Endodermal cell (in vitro differentiated cells): ENCODE data around the gene CCDC33. TPM values are rescaled to one million over a fixed set of nuclear protein-coding genes. Genes with fewer than 3 reads are reported as not detected.

Experiments
- DNase-seq: peaks from one replicate; pipeline ENCODE4 v3.0.0-alpha.2; 2017
- H3K27ac ChIP-seq: 2 replicates; pipeline ENCODE4 v1.5.1; 2013; ENCODE audit warnings: mild to moderate bottlenecking, low read depth, low read length, moderate library complexity
- H3K27me3 ChIP-seq: 2 replicates; pipeline ENCODE4 v1.6.1; 2013; ENCODE audit warnings: mild to moderate bottlenecking, low read length, moderate library complexity; ENCODE audit not compliant: insufficient read depth, control insufficient read depth, poor library complexity, severe bottlenecking
- H3K36me3 ChIP-seq: 2 replicates; pipeline ENCODE4 v1.7.0; 2013; ENCODE audit warnings: mild to moderate bottlenecking, low read length, moderate library complexity; ENCODE audit not compliant: control insufficient read depth, insufficient read depth
- H3K4me1 ChIP-seq: one replicate; pipeline ENCODE4 v1.7.0; 2013; ENCODE audit warnings: low read length; ENCODE audit not compliant: control insufficient read depth, insufficient read depth
- H3K4me3 ChIP-seq: 2 replicates; pipeline ENCODE4 v1.5.1; 2013; ENCODE audit warnings: mild to moderate bottlenecking, low read length, moderate library complexity
- H3K9ac ChIP-seq: 2 replicates; pipeline ENCODE4 v1.6.1; 2013; ENCODE audit warnings: mild to moderate bottlenecking, low read length, moderate library complexity; ENCODE audit not compliant: poor library complexity, severe bottlenecking; ENCODE audit errors: extremely low read depth
- H3K9me3 ChIP-seq: 2 replicates; pipeline ENCODE4 v1.6.1; 2013; ENCODE audit warnings: mild to moderate bottlenecking, low read length, moderate library complexity; ENCODE audit not compliant: control insufficient read depth
- H3K27ac Mint-ChIP-seq: 2 replicates; pipeline ENCODE4 v1.8.0; 2020; ENCODE audit warnings: mixed read lengths
- H3K27me3 Mint-ChIP-seq: 2 replicates; pipeline ENCODE4 v1.8.0; 2021; ENCODE audit warnings: mild to moderate bottlenecking, mixed read lengths; ENCODE audit not compliant: insufficient read depth
- H3K36me3 Mint-ChIP-seq: 2 replicates; pipeline ENCODE4 v1.8.0; 2020; ENCODE audit warnings: low read depth, mixed read lengths
- H3K4me1 Mint-ChIP-seq: 2 replicates; pipeline ENCODE4 v1.8.0; 2020; ENCODE audit warnings: mixed read lengths
- H3K4me3 Mint-ChIP-seq: 2 replicates; pipeline ENCODE4 v1.8.0; 2020; ENCODE audit warnings: mild to moderate bottlenecking, moderate library complexity, mixed read lengths
- H3K9me3 Mint-ChIP-seq: 2 replicates; pipeline ENCODE4 v1.8.0; 2020; ENCODE audit warnings: mild to moderate bottlenecking, mixed read lengths
- WGBS, 2 experiments: methylation state at CpG; one replicate each; pipeline versions ENCODE4 v1.1.5 to v1.1.7; 2013; ENCODE audit warnings: missing lambda C conversion rate in 2 of 2, mixed read lengths in 1 of 2; ENCODE audit not compliant: insufficient coverage in 1 of 2, insufficient read length in 1 of 2; 5-methylcytosine and 5-hydroxymethylcytosine counted together
- total RNA-seq, 2 donors: library from RNA; stranded (reverse); fragmentation: NEBNext Ultra II Directional in 1 of 2; extraction: Animal tissue kit (Norgen Biotek cat#: 25700) in 1 of 2; gene quantifications; 2 replicates in 1 of 2; 3 replicates in 1 of 2; pipeline ENCODE4 v1.2.1, GENCODE V29; 2021
- TF ChIP-seq, protein P1 (sequence below): fragments of 200-600 bp; sonication (generic); conservative IDR thresholded peaks from 2 replicates; pipeline ENCODE4 v1.5.0; 2021; ENCODE audit warnings: antibody characterized with exemption, mild to moderate bottlenecking

CCDC33 gene
- total RNA-seq, 2 donors from 2014 or later, result 2.8 to 3.5 TPM

DNA sequence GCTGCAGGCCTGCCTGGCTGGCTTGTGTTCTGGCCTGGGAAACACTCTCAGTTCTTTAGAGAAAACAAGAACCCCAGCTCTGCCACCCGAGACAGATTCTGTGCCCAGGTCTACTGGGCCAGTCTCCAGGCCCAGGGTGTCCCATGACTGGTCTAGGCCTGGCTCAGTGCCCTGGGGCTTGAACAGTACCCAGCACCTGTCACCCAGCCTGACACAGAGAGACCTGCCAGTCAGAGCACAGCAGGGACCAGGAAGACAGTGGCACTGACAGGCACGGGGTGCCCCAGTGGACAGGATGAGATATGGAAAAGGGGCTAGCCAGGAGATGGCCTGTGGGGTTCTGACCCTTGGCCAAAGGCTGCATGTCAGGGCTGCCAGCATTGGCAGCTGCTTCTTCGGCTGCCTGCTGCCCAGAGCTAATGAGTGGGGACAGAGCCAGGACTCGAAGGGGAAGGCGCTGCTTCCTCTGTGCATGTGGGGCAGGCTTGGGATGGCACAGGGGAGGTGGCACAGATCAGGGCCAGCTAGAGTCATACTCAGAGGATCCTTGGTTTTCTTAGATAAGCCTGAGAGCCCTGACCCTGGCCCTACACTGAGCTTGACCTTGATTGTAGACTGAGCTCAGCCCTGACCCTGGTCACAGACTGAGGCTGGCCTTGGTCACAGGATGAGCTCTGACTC lies 15.1 kb downstream of the CCDC33 start:
- Histone ChIP-seq H3K9ac (no peak overlapping the region), H3K9me3 (no peaks in the 10 kb centered on the region), H3K27ac (no peak overlapping the region), H3K27me3 (no peaks in the 10 kb centered on the region), H3K4me3 (no peak overlapping the region), H3K36me3 (no peaks in the 10 kb centered on the region), H3K4me1 (no peaks in the 10 kb centered on the region)
- Mint-ChIP-seq H3K27me3 (peaks cover 3% of the 10 kb centered on the region), H3K4me1 (peaks cover 3% of the 10 kb centered on the region), H3K27ac (no peak overlapping the region), H3K36me3 (no peaks in the 10 kb centered on the region), H3K4me3 (no peak overlapping the region), H3K9me3 (no peaks in the 10 kb centered on the region)
- DNase-seq, result no peak
- TF ChIP-seq, protein P1, sequence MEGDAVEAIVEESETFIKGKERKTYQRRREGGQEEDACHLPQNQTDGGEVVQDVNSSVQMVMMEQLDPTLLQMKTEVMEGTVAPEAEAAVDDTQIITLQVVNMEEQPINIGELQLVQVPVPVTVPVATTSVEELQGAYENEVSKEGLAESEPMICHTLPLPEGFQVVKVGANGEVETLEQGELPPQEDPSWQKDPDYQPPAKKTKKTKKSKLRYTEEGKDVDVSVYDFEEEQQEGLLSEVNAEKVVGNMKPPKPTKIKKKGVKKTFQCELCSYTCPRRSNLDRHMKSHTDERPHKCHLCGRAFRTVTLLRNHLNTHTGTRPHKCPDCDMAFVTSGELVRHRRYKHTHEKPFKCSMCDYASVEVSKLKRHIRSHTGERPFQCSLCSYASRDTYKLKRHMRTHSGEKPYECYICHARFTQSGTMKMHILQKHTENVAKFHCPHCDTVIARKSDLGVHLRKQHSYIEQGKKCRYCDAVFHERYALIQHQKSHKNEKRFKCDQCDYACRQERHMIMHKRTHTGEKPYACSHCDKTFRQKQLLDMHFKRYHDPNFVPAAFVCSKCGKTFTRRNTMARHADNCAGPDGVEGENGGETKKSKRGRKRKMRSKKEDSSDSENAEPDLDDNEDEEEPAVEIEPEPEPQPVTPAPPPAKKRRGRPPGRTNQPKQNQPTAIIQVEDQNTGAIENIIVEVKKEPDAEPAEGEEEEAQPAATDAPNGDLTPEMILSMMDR, result no peak
- WGBS, 2 experiments, result 89% methylated on average over 4 to 5 of the region's 5 CpGs

DNA sequence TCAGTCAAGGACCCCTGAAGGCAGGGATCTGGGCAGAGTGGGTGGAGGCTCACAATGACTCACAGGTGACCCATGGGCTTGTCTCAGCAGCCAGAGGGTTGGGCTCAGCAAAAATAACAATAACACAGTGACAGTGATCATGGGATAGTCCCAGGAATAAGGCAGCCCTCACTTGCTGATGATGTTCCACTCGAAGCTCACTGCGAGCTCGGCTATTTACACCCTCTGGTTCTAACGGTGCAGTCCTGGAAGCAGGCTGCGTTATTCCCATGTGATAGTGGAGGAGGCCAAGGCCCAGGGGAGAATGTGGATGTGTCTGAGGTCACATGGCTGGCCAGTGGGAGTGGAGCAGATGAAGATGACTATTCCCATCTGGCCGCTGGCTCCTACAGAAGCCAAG lies 16.2 kb downstream of the CCDC33 start:
- Histone ChIP-seq H3K27ac (no peak overlapping the region), H3K9me3 (no peaks in the 10 kb centered on the region), H3K4me3 (no peak overlapping the region), H3K4me1 (no peaks in the 10 kb centered on the region), H3K36me3 (no peaks in the 10 kb centered on the region), H3K9ac (no peak overlapping the region), H3K27me3 (no peaks in the 10 kb centered on the region)
- Mint-ChIP-seq H3K4me3 (no peak overlapping the region), H3K27me3 (peaks cover 3% of the 10 kb centered on the region), H3K27ac (no peak overlapping the region), H3K36me3 (no peaks in the 10 kb centered on the region), H3K9me3 (no peaks in the 10 kb centered on the region), H3K4me1 (no peaks in the 10 kb centered on the region)
- 92 to 96% methylated on average over 5 to 6 of the region's 6 CpGs for WGBS, 2 experiments
- DNase-seq, result no peak
- TF ChIP-seq, protein P1, result no peak

DNA sequence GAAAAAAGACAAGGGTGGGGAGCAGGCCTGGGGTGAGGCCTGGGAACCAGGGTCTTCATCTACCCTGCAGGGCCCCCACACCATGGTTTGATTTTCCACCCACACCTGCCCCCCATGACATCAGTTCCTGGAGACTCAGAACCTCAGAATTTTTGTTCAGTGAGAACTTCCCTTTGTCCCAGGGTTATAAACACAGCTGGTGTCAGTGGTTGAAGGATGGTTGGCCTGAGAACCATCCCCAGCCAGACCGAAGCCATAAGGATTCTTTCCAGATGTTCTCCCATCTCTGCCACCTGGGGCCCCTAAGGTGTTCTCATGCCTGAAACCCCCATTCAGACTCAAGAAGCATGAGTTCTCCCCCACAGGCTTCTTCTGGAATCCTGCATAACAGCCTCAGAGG lies 16.6 kb downstream of the CCDC33 start:
- Mint-ChIP-seq H3K36me3 (no peaks in the 10 kb centered on the region), H3K27ac (no peak overlapping the region), H3K9me3 (no peaks in the 10 kb centered on the region), H3K4me3 (no peak overlapping the region), H3K4me1 (no peaks in the 10 kb centered on the region), H3K27me3 (peaks cover 3% of the 10 kb centered on the region)
- no peak overlapping the region for H3K27ac ChIP-seq
- no peak overlapping the region for H3K9ac ChIP-seq
- 83 to 86% methylated on average over 1 of the region's 1 CpG for WGBS, 2 experiments
- no peaks in the 10 kb centered on the region for H3K4me1 ChIP-seq
- H3K27me3 ChIP-seq, result no peaks in the 10 kb centered on the region
- H3K9me3 ChIP-seq, result no peaks in the 10 kb centered on the region
- no peak for DNase-seq
- H3K4me3 ChIP-seq, result no peak overlapping the region
- no peaks in the 10 kb centered on the region for H3K36me3 ChIP-seq
- TF ChIP-seq, protein P1, result no peak
